Measurements from ENCODE around the gene CAMKV.

Gene CAMKV

DNA sequence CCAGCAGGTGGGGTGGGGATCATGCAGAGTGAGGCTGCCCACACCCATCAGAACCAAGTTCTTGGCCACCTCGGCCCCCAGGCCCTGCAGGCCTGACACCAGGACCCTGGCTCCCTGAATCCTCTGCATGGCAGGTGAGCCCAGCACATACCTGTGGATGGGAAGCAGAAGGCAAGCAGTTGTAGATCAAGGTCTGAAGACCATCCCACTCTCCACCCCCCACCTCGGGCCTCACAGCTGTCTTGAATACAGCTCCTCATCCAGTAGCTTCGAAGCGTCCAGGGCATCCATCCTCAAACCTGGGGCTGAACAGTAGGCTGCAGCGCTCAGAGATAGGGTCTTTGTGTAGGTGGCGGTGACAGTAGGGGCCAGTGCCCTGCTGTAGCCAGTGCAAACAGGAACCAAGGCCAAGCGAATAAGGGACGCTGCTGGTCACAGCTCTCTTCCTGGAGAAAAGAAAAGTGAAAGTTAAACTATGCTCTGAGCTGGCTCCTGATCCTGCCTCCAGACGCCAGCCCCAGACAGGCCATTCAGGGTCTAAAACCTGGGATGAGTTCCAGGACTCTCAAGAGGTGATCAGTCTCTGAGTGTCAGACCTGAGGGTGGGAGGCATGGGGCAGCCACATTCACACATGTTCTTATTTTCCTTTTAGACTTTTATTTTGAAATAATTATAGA is 56.1 kb downstream of the CAMKV start, which contains the start of gene UBA7:
Gene UBA7, minus strand, starts transcription at position 457 of the 678 bp plus-strand sequence. Its CDS starts 166 bp downstream, at position 291.
- peak; percentile 55 for DNase-seq
- H3K36me3 ChIP-seq (replicated peaks), result no peaks in the 10 kb centered on the region
- in situ Hi-C loops (cut with HindIII; ENCODE audit: low pct_ligation_motif_present, low sequenced_read_pairs), result no loop called here
- H3K27ac ChIP-seq, result peak within 1 kb of the TSS; percentile 5
- H3K4me3 ChIP-seq (ENCODE audit: low read depth, low read length), result peak within 1 kb of the TSS; percentile 42
- no peaks in the 10 kb centered on the region for H3K27me3 ChIP-seq (replicated peaks)
- TF ChIP-seq, protein P1, sequence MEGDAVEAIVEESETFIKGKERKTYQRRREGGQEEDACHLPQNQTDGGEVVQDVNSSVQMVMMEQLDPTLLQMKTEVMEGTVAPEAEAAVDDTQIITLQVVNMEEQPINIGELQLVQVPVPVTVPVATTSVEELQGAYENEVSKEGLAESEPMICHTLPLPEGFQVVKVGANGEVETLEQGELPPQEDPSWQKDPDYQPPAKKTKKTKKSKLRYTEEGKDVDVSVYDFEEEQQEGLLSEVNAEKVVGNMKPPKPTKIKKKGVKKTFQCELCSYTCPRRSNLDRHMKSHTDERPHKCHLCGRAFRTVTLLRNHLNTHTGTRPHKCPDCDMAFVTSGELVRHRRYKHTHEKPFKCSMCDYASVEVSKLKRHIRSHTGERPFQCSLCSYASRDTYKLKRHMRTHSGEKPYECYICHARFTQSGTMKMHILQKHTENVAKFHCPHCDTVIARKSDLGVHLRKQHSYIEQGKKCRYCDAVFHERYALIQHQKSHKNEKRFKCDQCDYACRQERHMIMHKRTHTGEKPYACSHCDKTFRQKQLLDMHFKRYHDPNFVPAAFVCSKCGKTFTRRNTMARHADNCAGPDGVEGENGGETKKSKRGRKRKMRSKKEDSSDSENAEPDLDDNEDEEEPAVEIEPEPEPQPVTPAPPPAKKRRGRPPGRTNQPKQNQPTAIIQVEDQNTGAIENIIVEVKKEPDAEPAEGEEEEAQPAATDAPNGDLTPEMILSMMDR (IDR thresholded peaks at IDR 0.05; ENCODE audit: low read depth, low read length, missing control alignments), result no peak

DNA sequence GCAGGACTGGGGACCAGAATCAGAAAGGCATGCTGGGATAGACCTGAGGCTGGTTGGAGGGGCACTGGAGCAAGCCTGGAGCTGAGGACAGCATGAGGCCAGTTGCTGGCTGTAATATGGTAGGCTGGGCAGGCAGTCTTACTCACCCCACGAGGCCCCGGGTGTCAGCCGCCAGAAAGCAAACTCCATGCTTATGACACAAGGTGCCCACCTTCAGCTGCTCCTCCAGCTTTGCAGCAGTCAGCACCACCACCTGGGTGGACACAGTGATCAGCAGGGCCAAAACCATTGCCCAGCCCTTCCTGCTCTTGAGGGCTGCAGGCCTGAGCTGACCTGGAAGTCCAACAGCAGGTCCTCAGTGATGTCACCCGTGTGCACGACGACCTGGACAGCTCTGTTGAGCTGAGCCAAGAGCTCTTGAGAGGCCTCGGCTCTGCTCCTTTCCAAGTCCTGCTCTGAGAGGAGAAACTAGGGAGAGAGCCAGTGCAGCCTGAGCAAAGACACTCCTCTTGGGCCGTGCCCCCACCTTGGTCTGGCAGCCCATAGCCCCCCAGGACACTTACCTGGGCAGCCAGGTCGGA is 56.7 kb downstream of the CAMKV start:
- Histone ChIP-seq H3K36me3 (replicated peaks) (no peaks in the 10 kb centered on the region), H3K27ac (no peak overlapping the region), H3K27me3 (replicated peaks) (no peaks in the 10 kb centered on the region), H3K4me3 (ENCODE audit: low read depth, low read length) (no peak overlapping the region)
- no peak for DNase-seq
- in situ Hi-C loops (cut with HindIII; ENCODE audit: low pct_ligation_motif_present, low sequenced_read_pairs), result no loop called here
- TF ChIP-seq, protein P1 (IDR thresholded peaks at IDR 0.05; ENCODE audit: low read depth, low read length, missing control alignments), result no peak
